Transverse colon (tissue), 4 donors: Measurements from ENCODE around the gene RUFY2. TPM values are rescaled to one million over a fixed set of nuclear protein-coding genes. Genes with fewer than 3 reads are reported as not detected.

Experiments
- DNase-seq: peaks from one replicate; pipeline ENCODE4 v3.0.0-alpha.2; 2019
- H3K27ac ChIP-seq, 4 donors: fragments of 200-600 bp; sonication (generic); 2 replicates each; pipeline ENCODE4 v1.5.1; 2016 to 2018; ENCODE audit warnings: inconsistent platforms in 4 of 4
- H3K27me3 ChIP-seq: fragments of 200-600 bp; sonication (generic); 2 replicates; pipeline ENCODE4 v1.5.1; 2017; ENCODE audit warnings: inconsistent platforms
- H3K36me3 ChIP-seq, 4 donors: fragments of 200-600 bp; sonication (generic); 2 replicates each; pipeline ENCODE4 v1.5.1; 2017 to 2019; ENCODE audit warnings: inconsistent platforms in 4 of 4
- H3K4me1 ChIP-seq, 4 donors: fragments of 200-600 bp; sonication (generic); 2 replicates each; pipeline ENCODE4 v1.5.1; 2017 to 2020; ENCODE audit warnings: inconsistent platforms in 4 of 4
- H3K4me3 ChIP-seq, 4 donors: fragments of 200-600 bp; sonication (generic); 1 replicate in 1 of 4; 2 replicates in 3 of 4; pipeline versions ENCODE4 v1.5.1 to v1.6.1; 2017 to 2019; ENCODE audit warnings: inconsistent platforms in 4 of 4
- H3K9me3 ChIP-seq, 2 donors: fragments of 200-600 bp; sonication (generic); 2 replicates each; pipeline ENCODE4 v1.5.1; 2017 to 2019; ENCODE audit warnings: inconsistent platforms in 2 of 2
- CTCF ChIP-seq, 5 experiments: fragments of 200-600 bp in 3 of 5; fragments of 450-650 bp in 2 of 5; sonication (generic) in 3 of 5; IDR thresholded peaks; 1 replicate in 2 of 5; 2 replicates in 3 of 5; pipeline ENCODE4 v1.5.1; 2016 to 2017; ENCODE audit warnings: antibody characterized with exemption in 5 of 5, inconsistent platforms in 3 of 5, mild to moderate bottlenecking in 2 of 5, moderate library complexity in 1 of 5
- EP300 ChIP-seq: sonication (generic); formaldehyde crosslinking; IDR thresholded peaks from one replicate; pipeline ENCODE4 v1.6.1; 2017; ENCODE audit warnings: antibody characterized with exemption, low read depth
- POLR2A ChIP-seq: fragments of 450-650 bp; IDR thresholded peaks from one replicate; pipeline ENCODE4 v1.6.1; 2016; ENCODE audit warnings: antibody characterized with exemption, mild to moderate bottlenecking, moderate library complexity
- POLR2AphosphoS5 ChIP-seq, 3 donors: sonication (generic); formaldehyde crosslinking; IDR thresholded peaks; one replicate each; pipeline ENCODE4 v1.6.1; 2016; ENCODE audit warnings: antibody characterized with exemption in 3 of 3
- WGBS, 2 donors: methylation state at CpG; one replicate each; pipeline ENCODE4 v1.1.5; 2018; ENCODE audit warnings: low coverage in 1 of 2; 5-methylcytosine and 5-hydroxymethylcytosine counted together
- in situ Hi-C, 4 donors: fragments of 200-750 bp; cut with MboI; loops; one replicate each; pipeline versions ENCODE4 v1.15.0 to v1.15.1; 2017; ENCODE audit warnings: low sequenced_read_pairs in 3 of 4, low pct_ligation_motif_present in 1 of 4, low pct_unique_long_range_greater_than_20kb in 1 of 4
- intact Hi-C: fragments of 100-400 bp; cut with DNase I; formaldehyde crosslinking; loops from one replicate; pipeline ENCODE4 v1.15.1; 2023; ENCODE audit warnings: low total_unique reads
- total RNA-seq, 4 donors: library from RNA; depleted of rRNA; stranded (reverse); fragments of >200 nt; gene quantifications; one replicate each; pipeline ENCODE4 v1.1.0, GENCODE V29; 2016

RUFY2 gene
- total RNA-seq, 4 donors from 2014 or later: 7.9 to 34.8 (median 22.8) TPM

- WGBS, 2 donors: 95 to 100% methylated on average over 3 of the region's 3 CpGs
- DNase-seq: no peak
- Histone ChIP-seq H3K36me3 (no peaks in the 10 kb centered on the region), H3K27ac (no peak overlapping the region), H3K4me1 (no peaks in the 10 kb centered on the region), H3K27me3 (no peaks in the 10 kb centered on the region), H3K9me3 (no peaks in the 10 kb centered on the region), H3K4me3 (no peak overlapping the region)
- in situ Hi-C loops: no loop called here
- no peak for TF ChIP-seq EP300
- TF ChIP-seq CTCF (IDR thresholded peaks at IDR 0.05): no peak
- no peak for TF ChIP-seq POLR2A
- no peak for TF ChIP-seq POLR2AphosphoS5 (IDR thresholded peaks at IDR 0.05)
- intact Hi-C loops: no loop called here
Observed at GRCh38 chr10:68440898-68441297, 33.8 kb upstream of the RUFY2 start.

GRCh38 chr10:68435803-68436202, 28.7 kb upstream of the RUFY2 start:
- H3K36me3 ChIP-seq: no peaks in the 10 kb centered on the region
- intact Hi-C loops (no loop called here), in situ Hi-C loops (no loop called here)
- TF ChIP-seq POLR2AphosphoS5 (IDR thresholded peaks at IDR 0.05): no peak
- no peak for TF ChIP-seq CTCF (IDR thresholded peaks at IDR 0.05)
- TF ChIP-seq POLR2A: no peak
- no peak for TF ChIP-seq EP300
- H3K9me3 ChIP-seq: no peaks in the 10 kb centered on the region
- DNase-seq: no peak
- H3K4me1 ChIP-seq: no peaks in the 10 kb centered on the region
- H3K4me3 ChIP-seq: no peak overlapping the region
- no peaks in the 10 kb centered on the region for H3K27me3 ChIP-seq
- no peak overlapping the region for H3K27ac ChIP-seq

- Histone ChIP-seq H3K36me3 (no peaks in the 10 kb centered on the region), H3K4me3 (no peak overlapping the region), H3K9me3 (no peaks in the 10 kb centered on the region), H3K27ac (no peak overlapping the region), H3K4me1 (no peaks in the 10 kb centered on the region), H3K27me3 (no peaks in the 10 kb centered on the region)
- 95 to 97% methylated on average over 3 to 4 of the region's 4 CpGs for WGBS, 2 donors
- intact Hi-C loops: no loop called here
- in situ Hi-C loops: no loop called here
- DNase-seq: no peak
- no peak for TF ChIP-seq POLR2A
- no peak for TF ChIP-seq POLR2AphosphoS5 (IDR thresholded peaks at IDR 0.05)
- no peak for TF ChIP-seq CTCF (IDR thresholded peaks at IDR 0.05)
- TF ChIP-seq EP300: no peak
Observed at GRCh38 chr10:68434657-68435056, 27.6 kb upstream of the RUFY2 start.

- Histone ChIP-seq H3K4me3 (no peak overlapping the region), H3K36me3 (no peaks in the 10 kb centered on the region), H3K27me3 (no peaks in the 10 kb centered on the region), H3K9me3 (no peaks in the 10 kb centered on the region), H3K27ac (no peak overlapping the region), H3K4me1 (no peaks in the 10 kb centered on the region)
- intact Hi-C loops: no loop called here
- in situ Hi-C loops: no loop called here
- DNase-seq: no peak
- no peak for TF ChIP-seq EP300
- WGBS, 2 donors: 90 to 91% methylated on average over 4 to 5 of the region's 5 CpGs
Observed at GRCh38 chr10:68428396-68429104, 21.5 kb upstream of the RUFY2 start.
